ENCODE data around the gene IL34.

DNA sequence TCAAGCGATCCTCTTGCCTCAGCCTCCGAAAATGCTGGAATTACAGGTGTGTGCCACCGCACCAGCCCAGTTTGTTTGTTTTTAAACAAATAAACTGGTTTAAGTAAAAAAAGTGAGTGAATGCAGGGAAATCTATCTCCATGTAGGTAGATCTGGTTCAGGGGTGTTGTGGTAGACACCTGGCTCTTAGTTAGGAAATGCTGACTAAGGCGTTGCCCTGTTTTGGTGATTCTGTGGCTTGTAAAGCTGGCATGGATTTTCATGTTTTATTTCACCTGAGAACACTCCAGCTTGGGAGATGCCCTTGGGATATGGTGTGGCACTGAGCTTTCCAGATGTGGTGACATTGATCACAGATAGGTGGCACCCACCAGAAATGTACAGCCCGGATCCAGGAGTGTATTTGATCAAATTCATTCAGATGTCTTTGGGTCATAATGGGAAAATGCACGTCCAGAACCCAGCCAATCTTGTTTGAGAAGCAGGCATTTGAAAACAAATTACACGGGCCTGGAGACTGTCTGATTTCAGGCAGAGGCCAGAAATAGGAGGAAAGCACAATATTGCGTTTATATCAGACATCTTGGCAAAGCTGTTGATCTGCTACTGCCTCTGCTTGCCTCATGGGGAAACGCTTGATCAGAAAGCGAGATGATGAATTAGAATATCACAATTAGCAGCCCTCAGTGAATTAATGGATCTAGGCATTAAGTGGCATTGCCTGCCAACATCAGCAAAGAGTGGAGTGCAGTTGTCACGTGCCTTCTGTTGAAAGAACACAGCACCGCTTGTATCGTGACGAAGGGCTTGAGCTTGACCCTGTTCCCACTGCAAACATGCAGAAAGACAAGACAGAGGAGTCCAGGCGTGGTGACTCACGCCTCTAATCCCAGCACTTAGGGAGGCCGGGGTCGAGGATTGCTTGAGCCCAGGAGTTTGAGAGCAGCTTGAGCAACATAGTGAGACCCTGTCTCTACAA, 7.3 kb upstream of the IL34 start:
- TF ChIP-seq, protein P1, sequence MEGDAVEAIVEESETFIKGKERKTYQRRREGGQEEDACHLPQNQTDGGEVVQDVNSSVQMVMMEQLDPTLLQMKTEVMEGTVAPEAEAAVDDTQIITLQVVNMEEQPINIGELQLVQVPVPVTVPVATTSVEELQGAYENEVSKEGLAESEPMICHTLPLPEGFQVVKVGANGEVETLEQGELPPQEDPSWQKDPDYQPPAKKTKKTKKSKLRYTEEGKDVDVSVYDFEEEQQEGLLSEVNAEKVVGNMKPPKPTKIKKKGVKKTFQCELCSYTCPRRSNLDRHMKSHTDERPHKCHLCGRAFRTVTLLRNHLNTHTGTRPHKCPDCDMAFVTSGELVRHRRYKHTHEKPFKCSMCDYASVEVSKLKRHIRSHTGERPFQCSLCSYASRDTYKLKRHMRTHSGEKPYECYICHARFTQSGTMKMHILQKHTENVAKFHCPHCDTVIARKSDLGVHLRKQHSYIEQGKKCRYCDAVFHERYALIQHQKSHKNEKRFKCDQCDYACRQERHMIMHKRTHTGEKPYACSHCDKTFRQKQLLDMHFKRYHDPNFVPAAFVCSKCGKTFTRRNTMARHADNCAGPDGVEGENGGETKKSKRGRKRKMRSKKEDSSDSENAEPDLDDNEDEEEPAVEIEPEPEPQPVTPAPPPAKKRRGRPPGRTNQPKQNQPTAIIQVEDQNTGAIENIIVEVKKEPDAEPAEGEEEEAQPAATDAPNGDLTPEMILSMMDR (IDR thresholded peaks at IDR 0.05; ENCODE audit: insufficient read depth, low read length) = no peak
- TF ChIP-seq POLR2AphosphoS5 (IDR thresholded peaks at IDR 0.05; ENCODE audit: low read depth) (no peak), GABPA (IDR thresholded peaks at IDR 0.05; ENCODE audit: low read depth) (no peak), SPI1 (IDR thresholded peaks at IDR 0.05; ENCODE audit: borderline replicate concordance, low read depth) (no peak)
- TF ChIP-seq, protein P2, sequence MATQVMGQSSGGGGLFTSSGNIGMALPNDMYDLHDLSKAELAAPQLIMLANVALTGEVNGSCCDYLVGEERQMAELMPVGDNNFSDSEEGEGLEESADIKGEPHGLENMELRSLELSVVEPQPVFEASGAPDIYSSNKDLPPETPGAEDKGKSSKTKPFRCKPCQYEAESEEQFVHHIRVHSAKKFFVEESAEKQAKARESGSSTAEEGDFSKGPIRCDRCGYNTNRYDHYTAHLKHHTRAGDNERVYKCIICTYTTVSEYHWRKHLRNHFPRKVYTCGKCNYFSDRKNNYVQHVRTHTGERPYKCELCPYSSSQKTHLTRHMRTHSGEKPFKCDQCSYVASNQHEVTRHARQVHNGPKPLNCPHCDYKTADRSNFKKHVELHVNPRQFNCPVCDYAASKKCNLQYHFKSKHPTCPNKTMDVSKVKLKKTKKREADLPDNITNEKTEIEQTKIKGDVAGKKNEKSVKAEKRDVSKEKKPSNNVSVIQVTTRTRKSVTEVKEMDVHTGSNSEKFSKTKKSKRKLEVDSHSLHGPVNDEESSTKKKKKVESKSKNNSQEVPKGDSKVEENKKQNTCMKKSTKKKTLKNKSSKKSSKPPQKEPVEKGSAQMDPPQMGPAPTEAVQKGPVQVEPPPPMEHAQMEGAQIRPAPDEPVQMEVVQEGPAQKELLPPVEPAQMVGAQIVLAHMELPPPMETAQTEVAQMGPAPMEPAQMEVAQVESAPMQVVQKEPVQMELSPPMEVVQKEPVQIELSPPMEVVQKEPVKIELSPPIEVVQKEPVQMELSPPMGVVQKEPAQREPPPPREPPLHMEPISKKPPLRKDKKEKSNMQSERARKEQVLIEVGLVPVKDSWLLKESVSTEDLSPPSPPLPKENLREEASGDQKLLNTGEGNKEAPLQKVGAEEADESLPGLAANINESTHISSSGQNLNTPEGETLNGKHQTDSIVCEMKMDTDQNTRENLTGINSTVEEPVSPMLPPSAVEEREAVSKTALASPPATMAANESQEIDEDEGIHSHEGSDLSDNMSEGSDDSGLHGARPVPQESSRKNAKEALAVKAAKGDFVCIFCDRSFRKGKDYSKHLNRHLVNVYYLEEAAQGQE (IDR thresholded peaks at IDR 0.05; ENCODE audit: insufficient replicate concordance, low read depth) = no peak

Data from HL-60 (cell line).